ENCODE results near the gene PARP16.

Gene PARP16

GRCh38 chr15:65245096-65245856, 41.4 kb downstream of the PARP16 start:
- TF ChIP-seq, protein P1, sequence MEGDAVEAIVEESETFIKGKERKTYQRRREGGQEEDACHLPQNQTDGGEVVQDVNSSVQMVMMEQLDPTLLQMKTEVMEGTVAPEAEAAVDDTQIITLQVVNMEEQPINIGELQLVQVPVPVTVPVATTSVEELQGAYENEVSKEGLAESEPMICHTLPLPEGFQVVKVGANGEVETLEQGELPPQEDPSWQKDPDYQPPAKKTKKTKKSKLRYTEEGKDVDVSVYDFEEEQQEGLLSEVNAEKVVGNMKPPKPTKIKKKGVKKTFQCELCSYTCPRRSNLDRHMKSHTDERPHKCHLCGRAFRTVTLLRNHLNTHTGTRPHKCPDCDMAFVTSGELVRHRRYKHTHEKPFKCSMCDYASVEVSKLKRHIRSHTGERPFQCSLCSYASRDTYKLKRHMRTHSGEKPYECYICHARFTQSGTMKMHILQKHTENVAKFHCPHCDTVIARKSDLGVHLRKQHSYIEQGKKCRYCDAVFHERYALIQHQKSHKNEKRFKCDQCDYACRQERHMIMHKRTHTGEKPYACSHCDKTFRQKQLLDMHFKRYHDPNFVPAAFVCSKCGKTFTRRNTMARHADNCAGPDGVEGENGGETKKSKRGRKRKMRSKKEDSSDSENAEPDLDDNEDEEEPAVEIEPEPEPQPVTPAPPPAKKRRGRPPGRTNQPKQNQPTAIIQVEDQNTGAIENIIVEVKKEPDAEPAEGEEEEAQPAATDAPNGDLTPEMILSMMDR (IDR thresholded peaks at IDR 0.05) = no peak

DNA sequence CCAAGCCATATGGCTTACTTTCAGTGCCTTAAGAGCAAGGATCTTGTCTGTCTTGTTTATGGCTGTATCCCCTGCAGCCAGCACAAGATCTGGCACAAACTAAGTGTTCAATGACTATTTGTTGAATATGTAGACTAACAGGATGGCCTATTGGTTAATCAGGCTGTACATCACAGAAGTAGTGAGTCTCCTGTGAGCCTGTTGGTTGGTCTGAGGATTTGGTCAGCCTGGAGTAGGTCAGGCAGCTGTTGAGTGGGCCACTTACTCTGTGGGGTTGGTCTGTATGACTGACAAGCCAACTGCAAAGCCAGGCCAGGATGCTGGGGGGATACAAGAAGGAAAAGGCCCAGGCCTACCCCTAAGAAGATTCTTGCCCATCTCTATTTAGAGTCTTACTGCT, 42.0 kb downstream of the PARP16 start:
- TF ChIP-seq, protein P1 (IDR thresholded peaks at IDR 0.05) = no peak

- TF ChIP-seq, protein P1 (IDR thresholded peaks at IDR 0.05) = no peak
These were observed 53.0 kb downstream of the PARP16 start for GRCh38 chr15:65233696-65234095.

DNA sequence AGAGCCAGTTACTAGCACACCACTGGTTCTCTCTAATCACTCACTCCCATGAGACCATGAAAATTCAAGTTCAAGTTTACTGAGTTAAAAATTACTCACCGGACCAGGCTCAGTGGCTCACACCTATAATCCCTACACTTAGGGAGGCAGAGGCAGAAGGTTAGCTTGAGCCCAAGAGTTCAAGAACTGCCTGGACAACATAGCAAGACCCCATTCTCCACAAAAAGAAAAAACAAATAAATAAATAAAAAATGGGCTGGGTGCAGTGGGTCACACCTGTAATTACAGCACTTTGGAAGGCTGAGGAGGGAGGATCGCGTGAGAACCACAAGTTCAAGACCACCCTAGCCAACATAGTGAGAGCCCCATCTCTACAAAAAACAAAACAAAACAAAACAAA, 54.2 kb downstream of the PARP16 start:
- TF ChIP-seq, protein P1 (IDR thresholded peaks at IDR 0.05) = no peak

DNA sequence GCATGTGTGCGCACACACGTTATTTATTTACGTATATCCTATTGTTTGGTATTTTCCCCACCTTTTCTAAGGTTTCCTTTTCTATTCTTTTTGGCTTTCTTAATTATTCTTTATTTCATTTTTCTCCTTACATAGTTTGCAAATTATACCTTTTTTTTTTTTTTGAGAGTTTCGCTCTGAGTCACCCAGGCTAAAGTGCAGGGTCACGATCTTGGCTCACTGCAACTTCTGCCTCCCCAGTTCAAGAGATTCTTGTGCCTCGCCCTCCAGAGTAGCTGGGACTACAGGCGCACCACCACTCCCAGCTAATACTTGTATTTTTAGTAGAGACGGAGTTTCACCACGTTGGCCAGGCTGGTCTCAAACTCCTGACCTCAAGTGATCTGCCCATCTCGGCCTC, 55.4 kb downstream of the PARP16 start:
- TF ChIP-seq, protein P1 (IDR thresholded peaks at IDR 0.05) = no peak

DNA sequence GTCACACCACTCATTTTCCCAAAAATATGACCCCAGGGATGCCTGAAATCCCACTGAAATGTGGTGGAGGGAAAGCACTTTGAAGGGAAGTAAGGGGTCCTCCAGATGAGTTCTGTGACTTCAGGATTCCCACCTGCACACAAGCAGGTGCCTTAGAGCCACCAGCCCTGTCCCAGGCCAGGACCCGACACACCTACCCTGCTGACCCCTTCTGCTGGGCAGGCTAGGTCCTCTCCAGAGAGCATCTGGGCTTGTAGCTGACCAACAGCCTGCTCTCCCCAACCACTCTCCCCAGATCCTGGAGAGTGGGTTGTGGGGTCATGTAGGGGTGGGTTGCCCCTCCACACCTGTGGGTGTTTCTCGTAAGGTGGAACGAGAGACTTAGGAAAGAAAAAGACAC, 60.5 kb downstream of the PARP16 start:
- TF ChIP-seq, protein P1 (IDR thresholded peaks at IDR 0.05) = no peak

DNA sequence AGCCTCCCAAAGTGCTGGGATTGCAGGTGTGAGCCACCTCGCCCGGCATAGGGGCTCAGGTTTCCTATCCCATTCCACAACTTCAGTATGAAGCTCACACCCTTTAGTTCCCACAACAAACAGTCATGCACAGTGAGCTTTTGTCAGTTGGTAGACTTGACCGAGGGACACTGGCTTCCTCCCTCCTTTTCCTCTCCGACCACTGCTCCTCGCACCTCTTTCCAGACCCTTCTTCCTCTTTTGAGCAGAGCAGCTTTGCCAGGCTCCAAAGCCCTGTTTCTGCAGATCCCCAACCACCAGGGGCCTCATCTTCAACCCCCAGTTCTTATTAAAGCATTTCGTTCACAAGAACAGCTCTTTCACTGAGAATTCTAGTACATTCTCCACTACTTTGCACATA, 62.7 kb downstream of the PARP16 start:
- TF ChIP-seq, protein P1 (IDR thresholded peaks at IDR 0.05) = no peak

DNA sequence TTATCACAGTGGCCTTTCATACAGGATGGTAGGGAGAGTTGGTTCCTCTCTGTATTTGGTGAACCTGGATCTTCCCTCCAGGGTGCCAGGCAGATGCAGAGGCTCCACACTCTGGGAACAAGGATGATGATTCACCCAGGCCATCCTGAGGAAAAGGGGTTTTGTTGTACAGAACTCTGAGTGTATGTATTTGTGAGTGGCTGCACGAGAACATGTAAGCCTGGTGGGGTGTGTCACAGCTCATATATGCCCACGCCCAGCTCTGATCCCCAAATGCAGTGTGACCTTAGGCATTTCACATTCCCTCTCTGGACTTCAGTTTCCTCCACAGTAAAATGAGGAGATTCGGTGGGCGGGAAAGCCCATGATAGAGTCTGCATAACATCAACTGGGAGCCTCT, 63.8 kb downstream of the PARP16 start:
- TF ChIP-seq, protein P1 (IDR thresholded peaks at IDR 0.05) = no peak
